Measurements from ENCODE around the gene ZNF579. TPM values are rescaled to one million over a fixed set of nuclear protein-coding genes. Genes with fewer than 3 reads are reported as not detected.

ZNF579 gene, protein sequence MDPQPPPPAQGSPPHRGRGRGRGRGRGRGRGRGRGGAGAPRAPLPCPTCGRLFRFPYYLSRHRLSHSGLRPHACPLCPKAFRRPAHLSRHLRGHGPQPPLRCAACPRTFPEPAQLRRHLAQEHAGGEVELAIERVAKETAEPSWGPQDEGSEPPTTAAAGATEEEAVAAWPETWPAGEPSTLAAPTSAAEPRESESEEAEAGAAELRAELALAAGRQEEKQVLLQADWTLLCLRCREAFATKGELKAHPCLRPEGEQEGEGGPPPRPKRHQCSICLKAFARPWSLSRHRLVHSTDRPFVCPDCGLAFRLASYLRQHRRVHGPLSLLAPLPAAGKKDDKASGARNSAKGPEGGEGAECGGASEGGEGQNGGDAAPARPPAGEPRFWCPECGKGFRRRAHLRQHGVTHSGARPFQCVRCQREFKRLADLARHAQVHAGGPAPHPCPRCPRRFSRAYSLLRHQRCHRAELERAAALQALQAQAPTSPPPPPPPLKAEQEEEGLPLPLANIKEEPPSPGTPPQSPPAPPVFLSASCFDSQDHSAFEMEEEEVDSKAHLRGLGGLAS
- 1 to 10 TPM; 4.2 to 5.1 (median 4.6) TPM for total RNA-seq

DNA sequence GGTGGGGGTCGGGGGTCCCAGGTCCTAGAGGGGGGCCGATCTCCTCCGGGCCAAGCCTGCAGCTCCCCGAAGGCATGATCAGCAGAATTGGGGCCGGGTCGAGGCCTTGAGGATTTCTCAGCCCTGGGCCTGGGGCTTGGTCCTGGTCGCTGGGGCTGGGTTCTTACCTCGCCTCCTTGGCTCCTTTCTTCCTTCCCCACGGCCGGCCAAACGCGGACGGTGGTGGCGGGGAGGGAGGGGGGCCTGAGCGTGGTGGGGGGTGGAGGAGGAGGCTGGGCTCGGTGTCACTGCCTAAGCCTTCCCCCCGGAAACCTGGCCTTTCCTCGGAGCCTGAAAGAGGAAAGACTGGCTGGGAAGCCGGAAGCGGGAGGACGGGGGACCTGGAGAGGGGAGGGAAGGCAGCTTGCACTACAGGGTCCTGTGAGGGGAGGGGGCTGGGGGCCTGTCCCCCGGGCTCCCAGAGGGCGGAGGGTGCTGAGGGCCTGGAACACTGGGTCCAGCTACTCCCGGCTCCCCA is at the start of gene ZNF579:
Gene ZNF579 (minus strand): TSS at position 221 of the 517 bp plus-strand sequence. CDS start 1,209 bp downstream, outside the sequence.
- H3K4me3 ChIP-seq (ENCODE audit: low read depth, poor library complexity, severe bottlenecking) = peak within 1 kb of the TSS; percentile 67
- intact Hi-C loops (cut with DNase I; ENCODE audit: low total_unique reads) = no loop called here
- DNase-seq (ENCODE audit: low spot score in 2 of 2) = peak; percentile 72 to 97
- TF ChIP-seq, protein P1, sequence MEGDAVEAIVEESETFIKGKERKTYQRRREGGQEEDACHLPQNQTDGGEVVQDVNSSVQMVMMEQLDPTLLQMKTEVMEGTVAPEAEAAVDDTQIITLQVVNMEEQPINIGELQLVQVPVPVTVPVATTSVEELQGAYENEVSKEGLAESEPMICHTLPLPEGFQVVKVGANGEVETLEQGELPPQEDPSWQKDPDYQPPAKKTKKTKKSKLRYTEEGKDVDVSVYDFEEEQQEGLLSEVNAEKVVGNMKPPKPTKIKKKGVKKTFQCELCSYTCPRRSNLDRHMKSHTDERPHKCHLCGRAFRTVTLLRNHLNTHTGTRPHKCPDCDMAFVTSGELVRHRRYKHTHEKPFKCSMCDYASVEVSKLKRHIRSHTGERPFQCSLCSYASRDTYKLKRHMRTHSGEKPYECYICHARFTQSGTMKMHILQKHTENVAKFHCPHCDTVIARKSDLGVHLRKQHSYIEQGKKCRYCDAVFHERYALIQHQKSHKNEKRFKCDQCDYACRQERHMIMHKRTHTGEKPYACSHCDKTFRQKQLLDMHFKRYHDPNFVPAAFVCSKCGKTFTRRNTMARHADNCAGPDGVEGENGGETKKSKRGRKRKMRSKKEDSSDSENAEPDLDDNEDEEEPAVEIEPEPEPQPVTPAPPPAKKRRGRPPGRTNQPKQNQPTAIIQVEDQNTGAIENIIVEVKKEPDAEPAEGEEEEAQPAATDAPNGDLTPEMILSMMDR (IDR thresholded peaks at IDR 0.05) = no peak
- no peak for TF ChIP-seq POLR2A (IDR thresholded peaks at IDR 0.05)
- 0 to 2% methylated on average over 8 to 24 of the region's 24 CpGs for WGBS, 2 donors

DNA sequence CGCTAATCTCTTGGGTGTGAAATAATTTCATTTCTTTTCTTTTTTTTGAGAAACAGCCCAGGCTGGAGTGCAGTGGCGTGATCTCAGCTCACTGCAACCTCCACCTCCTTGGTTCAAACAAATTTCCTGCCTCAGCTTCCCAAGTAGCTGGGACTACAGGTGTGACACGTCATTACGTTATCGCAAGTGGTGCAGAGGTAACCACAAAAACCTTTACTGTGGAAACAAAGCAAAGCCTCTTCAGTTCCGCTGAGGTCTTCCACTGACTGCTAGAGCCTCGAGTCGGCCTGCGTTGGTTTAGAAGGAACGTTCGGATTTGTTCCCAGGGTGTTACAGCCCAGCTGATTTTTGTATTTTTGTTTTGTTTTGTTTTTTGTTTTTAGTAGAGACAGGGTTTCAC is 45.7 kb upstream of the ZNF579 start:
- intact Hi-C loops (cut with DNase I; ENCODE audit: low total_unique reads) = no loop called here
- H3K4me3 ChIP-seq (ENCODE audit: low read depth, poor library complexity, severe bottlenecking) = no peak overlapping the region
- DNase-seq (ENCODE audit: low spot score in 2 of 2) = no peak
- WGBS, 2 donors = 91 to 94% methylated on average over 11 of the region's 11 CpGs
- no peak for TF ChIP-seq POLR2A (IDR thresholded peaks at IDR 0.05)
- TF ChIP-seq, protein P1 (IDR thresholded peaks at IDR 0.05) = no peak

DNA sequence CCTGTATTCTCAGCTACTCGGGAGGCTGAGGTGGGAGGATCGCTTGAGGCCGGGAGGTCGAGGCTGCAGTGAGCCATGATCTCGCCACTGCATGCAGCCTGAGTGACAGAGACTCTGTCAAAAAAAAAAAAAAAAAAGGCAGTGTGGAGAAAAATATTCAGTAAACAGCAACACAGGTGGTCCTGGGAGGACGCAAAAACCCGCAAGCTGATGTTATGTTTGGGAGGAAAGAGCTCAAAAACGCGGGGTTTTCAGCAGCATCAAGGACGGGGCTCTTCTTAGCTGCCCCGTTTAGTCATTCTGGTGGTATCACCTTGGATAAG is 44.3 kb upstream of the ZNF579 start:
- TF ChIP-seq POLR2A (IDR thresholded peaks at IDR 0.05) = no peak
- TF ChIP-seq, protein P1 (IDR thresholded peaks at IDR 0.05) = no peak
- no peak overlapping the region for H3K4me3 ChIP-seq (ENCODE audit: low read depth, poor library complexity, severe bottlenecking)
- DNase-seq (ENCODE audit: low spot score in 2 of 2) = no peak
- WGBS, 2 donors = 35 to 42% methylated on average over 11 of the region's 11 CpGs
- intact Hi-C loops (cut with DNase I; ENCODE audit: low total_unique reads) = no loop called here

DNA sequence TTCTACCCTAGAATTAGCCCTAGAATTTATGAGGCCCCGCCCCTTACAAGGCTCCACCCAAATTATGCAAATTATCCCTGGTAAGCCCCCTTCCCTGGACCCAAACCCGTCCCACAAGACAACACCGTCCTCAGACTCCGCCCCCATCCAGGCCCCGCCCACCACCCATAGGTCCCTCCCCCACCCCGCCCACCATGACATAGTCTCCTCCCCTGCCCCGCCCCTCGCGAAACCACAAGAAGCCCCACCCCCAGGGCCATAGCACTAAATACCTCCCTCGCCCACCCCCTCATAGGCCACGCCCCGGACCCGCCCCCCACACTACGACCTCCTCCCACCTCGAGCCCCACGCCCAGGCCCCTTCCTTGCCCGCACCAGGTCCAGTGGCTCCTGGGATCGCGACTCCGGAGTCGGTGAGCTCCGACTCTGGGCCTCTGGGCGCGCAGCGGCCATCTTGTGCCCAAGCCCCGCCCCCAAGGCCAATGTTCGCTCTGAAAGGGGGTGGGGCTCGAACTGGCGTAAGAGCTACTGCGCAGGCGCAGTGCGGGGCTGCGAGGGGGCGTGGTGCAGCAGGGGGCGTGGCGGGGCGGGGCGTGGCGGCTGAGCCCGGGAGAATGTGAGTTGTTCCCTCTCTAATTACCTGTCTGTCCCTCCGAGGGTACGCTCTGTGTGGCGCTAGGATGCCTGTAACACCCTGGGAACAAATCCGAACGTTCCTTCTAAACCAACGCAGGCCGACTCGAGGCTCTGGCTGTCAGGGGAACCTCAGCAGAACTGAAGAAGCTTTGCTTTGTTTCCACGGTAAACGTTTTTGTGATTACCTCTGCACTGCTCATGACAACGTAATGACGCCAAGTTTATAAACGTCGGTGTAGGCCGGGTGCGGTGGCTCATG is 43.7 kb upstream of the ZNF579 start, which contains the start of gene ZNF784:
Gene ZNF784 (minus strand): TSS at position 458 of the 895 bp plus-strand sequence. CDS start 5 bp downstream, at position 453.
- peak; percentile 89 to 99 for DNase-seq (ENCODE audit: low spot score in 2 of 2)
- WGBS, 2 donors = 1% methylated on average over 26 to 39 of the region's 56 CpGs
- peak within 1 kb of the TSS; percentile 26 for H3K4me3 ChIP-seq (ENCODE audit: low read depth, poor library complexity, severe bottlenecking)
- TF ChIP-seq, protein P1 (IDR thresholded peaks at IDR 0.05) = no peak
- intact Hi-C loops (cut with DNase I; ENCODE audit: low total_unique reads) = no loop called here

DNA sequence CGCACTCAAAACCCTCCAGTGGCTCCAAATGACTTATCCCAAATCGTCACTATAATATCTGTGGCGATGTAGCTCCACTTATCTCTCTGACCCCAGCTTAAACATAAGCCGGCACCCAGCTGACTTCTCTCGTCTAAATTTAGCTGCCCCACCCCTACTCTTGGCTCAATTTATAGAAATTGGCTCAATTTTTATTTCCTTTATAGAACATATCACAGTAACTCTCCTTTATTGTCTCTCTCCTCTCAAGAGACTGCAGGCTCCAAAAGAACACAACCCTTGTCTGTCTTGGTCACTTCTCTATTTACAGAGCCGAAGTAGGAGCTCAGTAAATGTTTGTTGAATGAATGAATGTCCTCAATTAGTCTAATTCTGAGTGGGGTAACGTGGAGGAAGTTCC is 42.9 kb upstream of the ZNF579 start:
- TF ChIP-seq, protein P1 (IDR thresholded peaks at IDR 0.05) = no peak
- no peak for TF ChIP-seq POLR2A (IDR thresholded peaks at IDR 0.05)
- 44 to 49% methylated on average over 7 of the region's 7 CpGs for WGBS, 2 donors
- H3K4me3 ChIP-seq (ENCODE audit: low read depth, poor library complexity, severe bottlenecking) = no peak overlapping the region
- intact Hi-C loops (cut with DNase I; ENCODE audit: low total_unique reads) = no loop called here
- no peak for DNase-seq (ENCODE audit: low spot score in 2 of 2)
